Activated T-helper 17 cell treated with anti-CD3 and anti-CD28 coated beads, Interleukin-2, amount 50 U/mL, for 72 hours (primary cell): Measurements from ENCODE around the gene VPS41. TPM values are rescaled to one million over a fixed set of nuclear protein-coding genes. Genes with fewer than 3 reads are reported as not detected.

ENCODE experiments used
- ATAC-seq: fragments of 150-1000 bp; cut with Tn5 transposase; replicated peaks from 2 replicates; pipeline ENCODE4 v1.10.0; 2021; ENCODE audit warnings: mild to moderate bottlenecking, moderate library complexity
- H3K27ac Mint-ChIP-seq: one replicate; pipeline ENCODE4 v1.8.0; 2022; ENCODE audit warnings: mixed read lengths
- H3K27me3 Mint-ChIP-seq: one replicate; pipeline ENCODE4 v1.8.0; 2022; ENCODE audit warnings: mixed read lengths
- H3K36me3 Mint-ChIP-seq: one replicate; pipeline ENCODE4 v1.8.0; 2022; ENCODE audit warnings: low read depth, mild to moderate bottlenecking, mixed read lengths
- H3K4me1 Mint-ChIP-seq: one replicate; pipeline ENCODE4 v1.8.0; 2022; ENCODE audit warnings: mixed read lengths
- H3K4me3 Mint-ChIP-seq: one replicate; pipeline ENCODE4 v1.8.0; 2022; ENCODE audit warnings: mild to moderate bottlenecking, mixed read lengths
- H3K9me3 Mint-ChIP-seq: one replicate; pipeline ENCODE4 v1.8.0; 2022; ENCODE audit warnings: mixed read lengths
- total RNA-seq, 2 donors: library from RNA; stranded (reverse); gene quantifications; one replicate each; pipeline ENCODE4 v1.2.3, GENCODE V29; 2022

Gene VPS41
- total RNA-seq, 2 donors from 2014 or later = 78.4 to 80.5 TPM

- H3K4me1 Mint-ChIP-seq = no peaks in the 10 kb centered on the region
- ATAC-seq = no peak
- no peaks in the 10 kb centered on the region for H3K9me3 Mint-ChIP-seq
- H3K27ac Mint-ChIP-seq = no peak overlapping the region
- H3K4me3 Mint-ChIP-seq = no peak overlapping the region
- H3K27me3 Mint-ChIP-seq = peaks cover 3% of the 10 kb centered on the region
- H3K36me3 Mint-ChIP-seq = no peaks in the 10 kb centered on the region
Measured at GRCh38 chr7:38929460-38930171, 20.6 kb upstream of the VPS41 start.

GRCh38 chr7:38928506-38928905 lies 19.5 kb upstream of the VPS41 start:
- H3K4me1 Mint-ChIP-seq = no peaks in the 10 kb centered on the region
- H3K27ac Mint-ChIP-seq = no peak overlapping the region
- H3K4me3 Mint-ChIP-seq = no peak overlapping the region
- H3K36me3 Mint-ChIP-seq = no peaks in the 10 kb centered on the region
- no peak for ATAC-seq
- H3K27me3 Mint-ChIP-seq = peaks cover 3% of the 10 kb centered on the region
- H3K9me3 Mint-ChIP-seq = no peaks in the 10 kb centered on the region

DNA sequence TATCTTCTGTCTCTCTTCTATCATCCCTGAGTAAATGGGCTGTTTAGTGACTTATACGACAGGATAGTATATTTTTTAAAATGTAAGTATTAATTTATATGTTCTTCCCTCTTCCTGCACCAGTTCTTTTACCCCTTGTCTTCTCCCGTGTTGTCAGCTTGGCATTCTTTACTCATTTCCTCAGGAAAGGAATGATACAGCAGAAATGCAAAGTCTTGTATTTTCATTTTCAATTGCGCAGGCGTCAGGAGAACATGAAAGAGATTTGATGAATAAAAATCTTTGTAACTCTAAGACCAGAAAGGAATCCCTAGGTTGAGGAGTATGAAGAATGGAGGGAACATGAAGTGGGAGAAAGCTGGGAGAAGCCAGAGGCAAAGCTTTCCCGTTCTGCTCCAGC lies 18.8 kb upstream of the VPS41 start:
- ATAC-seq = no peak

GRCh38 chr7:38920731-38921130 lies 11.7 kb upstream of the VPS41 start:
- Mint-ChIP-seq H3K4me3 (no peak overlapping the region), H3K27me3 (peaks cover 13% of the 10 kb centered on the region), H3K9me3 (no peaks in the 10 kb centered on the region), H3K4me1 (no peaks in the 10 kb centered on the region), H3K27ac (no peak overlapping the region), H3K36me3 (no peaks in the 10 kb centered on the region)
- no peak for ATAC-seq

More for the DNA sequence above, 18.8 kb upstream of the VPS41 start:
- Mint-ChIP-seq H3K36me3 (no peaks in the 10 kb centered on the region), H3K27ac (no peak overlapping the region), H3K27me3 (peaks cover 3% of the 10 kb centered on the region), H3K9me3 (no peaks in the 10 kb centered on the region), H3K4me3 (no peak overlapping the region), H3K4me1 (no peaks in the 10 kb centered on the region)

- no peak for ATAC-seq
- Mint-ChIP-seq H3K4me3 (no peak overlapping the region), H3K4me1 (no peaks in the 10 kb centered on the region), H3K9me3 (no peaks in the 10 kb centered on the region), H3K27me3 (peaks cover 9% of the 10 kb centered on the region), H3K27ac (no peak overlapping the region), H3K36me3 (no peaks in the 10 kb centered on the region)
Measured at GRCh38 chr7:38916396-38916795, 7.4 kb upstream of the VPS41 start.

DNA sequence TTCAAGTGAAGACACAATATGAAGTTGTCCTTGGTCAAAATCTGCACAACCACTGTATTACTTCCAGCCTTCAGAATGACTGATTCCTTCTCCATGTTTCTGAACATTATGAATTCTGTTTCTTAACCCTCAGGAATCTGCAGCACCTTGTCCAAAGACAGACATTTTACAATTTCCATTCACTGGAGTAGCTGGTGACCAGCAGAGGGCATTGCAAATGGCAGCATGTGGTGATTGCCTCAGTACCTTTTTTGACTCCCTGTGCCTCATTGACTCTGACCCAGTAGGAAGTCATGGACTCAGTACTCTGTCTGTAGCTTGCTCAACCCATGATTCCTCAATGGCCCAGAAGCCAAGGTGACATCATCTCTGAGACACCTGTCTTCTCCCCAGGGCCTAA lies 879 bp upstream of the VPS41 start:
- no peak overlapping the region for H3K27ac Mint-ChIP-seq
- peaks cover 13% of the 10 kb centered on the region for H3K4me1 Mint-ChIP-seq
- no peaks in the 10 kb centered on the region for H3K36me3 Mint-ChIP-seq
- no peaks in the 10 kb centered on the region for H3K9me3 Mint-ChIP-seq
- peaks cover 3% of the 10 kb centered on the region for H3K27me3 Mint-ChIP-seq
- no peak for ATAC-seq
- peak overlapping the region; percentile 97 for H3K4me3 Mint-ChIP-seq

DNA sequence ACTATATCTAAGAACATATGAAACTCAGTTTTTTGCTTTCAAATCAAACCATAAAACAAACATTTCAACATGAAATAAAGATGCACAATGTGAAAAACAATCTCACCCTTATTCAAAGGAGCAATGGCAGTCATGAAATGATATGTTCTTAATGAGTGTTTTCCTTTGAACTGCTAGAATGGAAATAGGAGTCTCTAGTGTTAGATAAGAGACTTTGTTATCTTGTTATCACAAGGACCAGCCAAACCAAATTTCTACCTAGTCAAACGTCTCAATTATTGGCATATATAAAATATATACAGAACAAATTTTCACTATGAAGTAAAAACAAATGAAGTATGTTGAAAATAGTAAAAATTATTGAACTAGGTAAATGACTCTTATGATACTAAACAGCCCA lies 1.2 kb downstream of the VPS41 start:
- Mint-ChIP-seq H3K27ac (no peak overlapping the region), H3K4me3 (peak overlapping the region; percentile 97), H3K27me3 (no peaks in the 10 kb centered on the region), H3K4me1 (peaks cover 25% of the 10 kb centered on the region), H3K36me3 (no peaks in the 10 kb centered on the region), H3K9me3 (no peaks in the 10 kb centered on the region)
- no peak for ATAC-seq

DNA sequence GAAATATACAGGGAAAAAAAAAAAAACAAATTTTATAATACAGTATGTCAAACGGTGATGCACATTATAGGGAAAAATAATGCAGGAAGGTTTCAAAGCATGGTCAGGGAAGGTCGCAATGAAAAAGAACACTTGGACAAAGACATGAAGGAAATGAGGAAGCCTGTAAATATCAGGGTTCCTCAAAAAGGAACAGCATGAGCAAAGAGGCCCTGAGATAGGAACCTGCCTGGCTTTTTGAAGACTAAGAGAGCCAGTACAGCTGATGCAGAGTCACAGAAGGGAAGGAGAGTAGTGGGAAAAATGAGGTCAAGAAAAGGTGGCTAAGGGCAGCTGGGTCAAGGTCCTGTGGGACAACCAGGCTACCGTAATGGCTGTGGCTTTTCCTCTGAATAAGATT lies 1.9 kb downstream of the VPS41 start:
- Mint-ChIP-seq H3K4me3 (peak overlapping the region; percentile 97), H3K9me3 (no peaks in the 10 kb centered on the region), H3K27me3 (no peaks in the 10 kb centered on the region), H3K4me1 (peaks cover 25% of the 10 kb centered on the region), H3K36me3 (no peaks in the 10 kb centered on the region), H3K27ac (no peak overlapping the region)
- ATAC-seq = no peak

DNA sequence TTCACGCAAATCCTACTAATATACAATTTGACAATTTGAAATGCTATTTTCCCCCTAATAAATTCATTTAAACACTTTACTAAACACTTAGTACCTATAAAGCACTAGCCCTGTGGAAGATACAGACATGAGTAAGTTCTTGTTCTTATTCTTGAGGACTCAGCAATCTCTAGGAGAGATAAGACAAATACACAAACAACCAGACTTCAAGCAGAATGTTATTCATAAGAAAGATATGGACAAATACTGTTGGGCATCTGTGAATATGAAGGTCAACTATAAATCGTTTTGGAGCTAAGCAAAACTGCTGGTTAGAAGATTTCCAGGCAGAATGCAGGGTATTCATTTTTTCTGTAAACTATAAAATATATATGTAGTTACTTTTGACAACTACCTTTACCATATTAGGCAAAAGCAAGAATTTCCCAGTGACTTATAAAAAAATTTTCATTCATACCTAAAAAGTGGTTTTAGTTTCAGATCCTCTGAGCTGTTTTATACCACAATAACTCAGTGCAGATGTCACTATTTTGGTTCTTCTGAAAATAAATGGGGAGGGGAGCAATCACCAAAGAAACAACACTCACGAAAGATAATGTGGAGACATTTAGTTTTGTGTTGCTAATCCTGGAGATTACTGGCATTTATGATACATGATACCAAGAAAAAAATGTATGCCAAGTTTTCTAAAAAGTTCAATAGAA lies 3.8 kb downstream of the VPS41 start:
- H3K4me1 Mint-ChIP-seq = peaks cover 35% of the 10 kb centered on the region
- peak; percentile 49 for ATAC-seq
- H3K27ac Mint-ChIP-seq = peak overlapping the region; percentile 78
- peaks cover 5% of the 10 kb centered on the region for H3K36me3 Mint-ChIP-seq
- H3K27me3 Mint-ChIP-seq = no peaks in the 10 kb centered on the region
- H3K4me3 Mint-ChIP-seq = peak overlapping the region; percentile 37
- no peaks in the 10 kb centered on the region for H3K9me3 Mint-ChIP-seq

DNA sequence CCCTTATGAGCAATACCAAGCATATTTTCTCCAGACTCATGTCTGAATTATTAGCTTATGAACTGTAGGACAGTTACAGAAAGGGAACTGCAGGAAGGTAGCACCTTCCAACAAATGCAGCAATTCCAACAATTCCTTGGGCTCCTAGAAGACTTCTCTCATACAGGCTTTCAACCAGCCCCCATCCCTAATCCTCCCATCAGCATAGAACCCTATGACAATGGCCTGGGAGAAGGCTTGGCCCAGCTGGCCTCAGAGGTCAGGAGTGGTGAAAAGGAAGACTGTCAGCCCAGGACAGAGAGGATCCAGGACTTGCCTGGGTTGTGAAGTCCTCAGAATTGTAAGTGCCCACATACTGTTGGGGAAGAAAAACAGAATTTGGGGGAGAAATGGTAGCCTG lies 5.9 kb downstream of the VPS41 start:
- H3K27me3 Mint-ChIP-seq = no peaks in the 10 kb centered on the region
- no peaks in the 10 kb centered on the region for H3K9me3 Mint-ChIP-seq
- peaks cover 12% of the 10 kb centered on the region for H3K36me3 Mint-ChIP-seq
- H3K4me1 Mint-ChIP-seq = peaks cover 34% of the 10 kb centered on the region
- no peak for ATAC-seq
- no peak overlapping the region for H3K27ac Mint-ChIP-seq
- H3K4me3 Mint-ChIP-seq = no peak overlapping the region

- no peaks in the 10 kb centered on the region for H3K27me3 Mint-ChIP-seq
- H3K4me1 Mint-ChIP-seq = peaks cover 33% of the 10 kb centered on the region
Measured at GRCh38 chr7:38902449-38902848, 6.5 kb downstream of the VPS41 start.

GRCh38 chr7:38893061-38893460 lies 15.9 kb downstream of the VPS41 start:
- no peaks in the 10 kb centered on the region for H3K27me3 Mint-ChIP-seq

More at GRCh38 chr7:38902449-38902848, 6.5 kb downstream of the VPS41 start:
- no peaks in the 10 kb centered on the region for H3K9me3 Mint-ChIP-seq
- peaks cover 17% of the 10 kb centered on the region for H3K36me3 Mint-ChIP-seq
- no peak overlapping the region for H3K4me3 Mint-ChIP-seq
- H3K27ac Mint-ChIP-seq = no peak overlapping the region
- no peak for ATAC-seq

DNA sequence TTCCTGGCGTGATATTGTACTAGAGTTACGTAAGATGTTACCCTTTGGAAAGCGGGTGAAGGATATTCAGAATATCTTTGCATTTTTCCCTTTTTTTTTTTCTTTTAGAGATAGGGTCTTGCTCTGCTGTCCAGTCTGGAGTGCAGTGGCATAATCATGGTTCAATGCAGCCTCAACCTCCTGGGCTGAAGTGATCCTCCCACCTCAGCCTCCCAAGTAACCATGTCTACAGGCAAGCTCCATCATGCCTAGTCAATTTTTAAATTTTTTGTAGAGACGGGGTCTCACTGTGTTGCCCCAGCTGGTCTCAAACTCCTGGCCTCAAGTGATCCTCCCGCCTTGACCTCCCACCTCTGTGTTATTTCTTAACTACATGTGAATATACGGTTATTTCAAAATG lies 18.4 kb downstream of the VPS41 start:
- no peak for ATAC-seq
- Mint-ChIP-seq H3K27me3 (no peaks in the 10 kb centered on the region), H3K9me3 (peaks cover 4% of the 10 kb centered on the region), H3K36me3 (peaks cover 64% of the 10 kb centered on the region), H3K27ac (no peak overlapping the region), H3K4me1 (peaks cover 23% of the 10 kb centered on the region), H3K4me3 (no peak overlapping the region)

More at GRCh38 chr7:38893061-38893460, 15.9 kb downstream of the VPS41 start:
- Mint-ChIP-seq H3K4me1 (peaks cover 15% of the 10 kb centered on the region), H3K27ac (no peak overlapping the region), H3K9me3 (no peaks in the 10 kb centered on the region), H3K4me3 (no peak overlapping the region), H3K36me3 (peaks cover 72% of the 10 kb centered on the region)
- no peak for ATAC-seq

DNA sequence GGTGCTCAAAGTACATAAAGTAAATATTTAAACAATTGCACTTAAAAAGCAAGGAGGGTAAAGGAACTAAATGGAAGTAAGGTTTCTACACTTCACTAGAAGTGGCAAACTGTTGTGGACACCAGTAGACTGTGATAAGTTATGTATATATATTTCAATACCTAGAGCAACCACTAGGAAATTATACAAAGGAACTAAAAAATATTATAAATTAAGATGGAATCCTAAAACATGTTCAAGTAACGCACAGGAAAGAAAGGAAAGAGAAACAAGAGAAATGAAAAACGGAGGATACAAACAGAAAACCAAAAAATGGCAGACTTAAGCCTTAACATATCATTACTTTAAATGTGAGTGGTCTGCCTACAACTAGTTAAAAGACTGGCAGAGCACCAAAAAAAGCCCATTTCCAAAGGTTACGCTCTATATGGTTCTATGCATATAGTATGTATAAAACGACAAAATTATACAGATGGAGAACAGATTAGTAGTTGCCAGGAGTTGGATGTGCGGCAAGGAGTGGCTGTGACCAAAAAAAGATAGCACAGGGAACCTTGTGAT lies 19.0 kb downstream of the VPS41 start:
- peaks cover 4% of the 10 kb centered on the region for H3K9me3 Mint-ChIP-seq
- H3K27me3 Mint-ChIP-seq = no peaks in the 10 kb centered on the region
- ATAC-seq = no peak
- no peak overlapping the region for H3K27ac Mint-ChIP-seq
- H3K36me3 Mint-ChIP-seq = peaks cover 63% of the 10 kb centered on the region
- peaks cover 28% of the 10 kb centered on the region for H3K4me1 Mint-ChIP-seq
- no peak overlapping the region for H3K4me3 Mint-ChIP-seq

GRCh38 chr7:38889079-38889478 lies 19.9 kb downstream of the VPS41 start:
- peaks cover 28% of the 10 kb centered on the region for H3K4me1 Mint-ChIP-seq
- H3K27ac Mint-ChIP-seq = no peak overlapping the region
- ATAC-seq = no peak
- H3K27me3 Mint-ChIP-seq = no peaks in the 10 kb centered on the region
- H3K36me3 Mint-ChIP-seq = peaks cover 54% of the 10 kb centered on the region
- peaks cover 4% of the 10 kb centered on the region for H3K9me3 Mint-ChIP-seq
- H3K4me3 Mint-ChIP-seq = no peak overlapping the region
